DND-41 (cell line): ENCODE measurements around the gene PLEKHO1.

ENCODE experiments used
- CTCF ChIP-seq: IDR thresholded peaks from 2 replicates; pipeline ENCODE4 v1.5.1; 2012; ENCODE audit warnings: borderline replicate concordance, low read length, moderate library complexity, mild to moderate bottlenecking; ENCODE audit not compliant: poor library complexity, severe bottlenecking; ENCODE audit errors: extremely low read depth
- EZH2 ChIP-seq: IDR thresholded peaks from 3 replicates; pipeline ENCODE4 v1.6.1; 2012; ENCODE audit warnings: borderline replicate concordance, low read depth, mild to moderate bottlenecking, moderate library complexity, low read length, inconsistent platforms; ENCODE audit not compliant: severe bottlenecking

- TF ChIP-seq CTCF (peak; percentile 23), EZH2 (no peak)
These were observed 11.4 kb downstream of the PLEKHO1 start for GRCh38 chr1:150160964-150161621.
